Panc1 (cell line): Measurements from ENCODE around the gene SSR4.

Source experiments
- POLR2AphosphoS5 ChIP-seq: IDR thresholded peaks from 2 replicates; pipeline ENCODE4 v1.6.1; 2012; ENCODE audit warnings: mild to moderate bottlenecking, low read depth, low read length, moderate library complexity
- TF ChIP-seq, protein P1 (sequence below): fragments of 450-650 bp; IDR thresholded peaks from 2 replicates; pipeline ENCODE4 v1.5.1; 2017; ENCODE audit warnings: mild to moderate bottlenecking

- TF ChIP-seq, protein P1, sequence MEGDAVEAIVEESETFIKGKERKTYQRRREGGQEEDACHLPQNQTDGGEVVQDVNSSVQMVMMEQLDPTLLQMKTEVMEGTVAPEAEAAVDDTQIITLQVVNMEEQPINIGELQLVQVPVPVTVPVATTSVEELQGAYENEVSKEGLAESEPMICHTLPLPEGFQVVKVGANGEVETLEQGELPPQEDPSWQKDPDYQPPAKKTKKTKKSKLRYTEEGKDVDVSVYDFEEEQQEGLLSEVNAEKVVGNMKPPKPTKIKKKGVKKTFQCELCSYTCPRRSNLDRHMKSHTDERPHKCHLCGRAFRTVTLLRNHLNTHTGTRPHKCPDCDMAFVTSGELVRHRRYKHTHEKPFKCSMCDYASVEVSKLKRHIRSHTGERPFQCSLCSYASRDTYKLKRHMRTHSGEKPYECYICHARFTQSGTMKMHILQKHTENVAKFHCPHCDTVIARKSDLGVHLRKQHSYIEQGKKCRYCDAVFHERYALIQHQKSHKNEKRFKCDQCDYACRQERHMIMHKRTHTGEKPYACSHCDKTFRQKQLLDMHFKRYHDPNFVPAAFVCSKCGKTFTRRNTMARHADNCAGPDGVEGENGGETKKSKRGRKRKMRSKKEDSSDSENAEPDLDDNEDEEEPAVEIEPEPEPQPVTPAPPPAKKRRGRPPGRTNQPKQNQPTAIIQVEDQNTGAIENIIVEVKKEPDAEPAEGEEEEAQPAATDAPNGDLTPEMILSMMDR: no peak
- TF ChIP-seq POLR2AphosphoS5: no peak
Measured at GRCh38 chrX:153774576-153775292, 19.7 kb upstream of the SSR4 start.
